Hepatic stellate cell (primary cell): Measurements from ENCODE around the gene TLCD3A.
"Not testable (repeated sequence)": the region's sequence is repeated elsewhere in the genome, so short reads cannot be mapped to it uniquely, and the experiment has no call there.

Source experiments
- DNase-seq: peaks from one replicate; pipeline ENCODE4 v3.0.0; 2011; ENCODE audit warnings: low spot score

Gene TLCD3A

DNA sequence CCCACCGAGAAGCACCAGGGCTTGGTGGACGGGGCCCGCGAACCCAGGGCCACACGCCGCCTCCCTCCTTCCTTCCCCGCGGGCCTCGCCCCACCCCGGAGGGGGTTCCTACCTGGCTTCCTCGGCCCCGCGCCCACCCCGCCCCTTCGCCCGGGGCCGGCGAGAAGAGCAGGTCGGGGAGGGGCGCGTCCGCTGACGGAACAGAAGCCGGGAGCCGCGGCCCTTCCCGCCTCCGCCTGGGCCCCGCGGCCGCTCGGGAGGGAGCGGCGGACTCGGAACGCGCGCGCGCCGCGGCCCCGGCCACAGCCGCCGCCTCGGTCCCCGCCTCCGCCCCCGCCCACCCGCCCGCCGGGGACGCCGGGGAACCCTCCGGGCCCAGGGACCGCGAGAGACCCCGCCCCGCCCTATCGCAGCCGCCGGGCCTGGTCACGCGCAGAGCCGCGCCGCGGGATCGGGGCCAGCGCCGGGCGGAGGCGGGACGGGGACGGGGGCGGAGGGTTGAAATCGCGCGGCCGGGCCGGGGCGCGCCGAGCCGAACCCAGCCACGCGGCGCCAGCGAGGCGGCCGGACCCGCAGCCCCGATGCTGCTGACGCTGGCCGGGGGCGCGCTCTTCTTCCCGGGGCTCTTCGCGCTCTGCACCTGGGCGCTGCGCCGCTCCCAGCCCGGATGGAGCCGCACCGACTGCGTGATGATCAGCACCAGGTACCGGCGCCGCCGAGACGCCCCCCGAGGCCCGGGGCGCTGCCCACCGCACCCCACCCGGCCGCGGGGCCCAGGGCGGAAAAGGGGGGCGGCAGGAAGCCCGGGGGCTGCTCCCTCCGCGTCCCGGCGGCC is at the start of gene TLCD3A:
Gene TLCD3A (plus strand): TSS at position 530 of the 835 bp plus-strand sequence. CDS start 52 bp downstream, at position 582.
- DNase-seq: peak; percentile 81

DNA sequence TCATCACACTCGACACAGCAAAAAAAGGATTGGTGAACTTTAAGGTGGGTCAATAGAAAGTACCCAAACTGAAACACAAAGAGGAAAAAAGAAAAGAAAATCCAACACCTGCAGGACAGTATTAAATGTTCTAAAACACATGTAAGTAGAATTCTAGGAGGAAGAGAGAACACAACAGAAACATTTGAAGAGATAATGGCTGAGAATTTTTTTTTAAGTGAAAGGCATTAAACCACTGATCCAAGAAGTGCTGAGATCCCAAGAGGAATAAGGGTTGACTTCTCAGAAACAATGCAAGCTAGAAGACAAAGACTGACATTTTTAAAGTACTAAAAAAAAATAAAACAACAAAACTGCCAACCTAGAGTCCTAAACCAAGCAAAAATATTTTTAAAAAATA is 49.4 kb upstream of the TLCD3A start:
- no peak for DNase-seq

DNA sequence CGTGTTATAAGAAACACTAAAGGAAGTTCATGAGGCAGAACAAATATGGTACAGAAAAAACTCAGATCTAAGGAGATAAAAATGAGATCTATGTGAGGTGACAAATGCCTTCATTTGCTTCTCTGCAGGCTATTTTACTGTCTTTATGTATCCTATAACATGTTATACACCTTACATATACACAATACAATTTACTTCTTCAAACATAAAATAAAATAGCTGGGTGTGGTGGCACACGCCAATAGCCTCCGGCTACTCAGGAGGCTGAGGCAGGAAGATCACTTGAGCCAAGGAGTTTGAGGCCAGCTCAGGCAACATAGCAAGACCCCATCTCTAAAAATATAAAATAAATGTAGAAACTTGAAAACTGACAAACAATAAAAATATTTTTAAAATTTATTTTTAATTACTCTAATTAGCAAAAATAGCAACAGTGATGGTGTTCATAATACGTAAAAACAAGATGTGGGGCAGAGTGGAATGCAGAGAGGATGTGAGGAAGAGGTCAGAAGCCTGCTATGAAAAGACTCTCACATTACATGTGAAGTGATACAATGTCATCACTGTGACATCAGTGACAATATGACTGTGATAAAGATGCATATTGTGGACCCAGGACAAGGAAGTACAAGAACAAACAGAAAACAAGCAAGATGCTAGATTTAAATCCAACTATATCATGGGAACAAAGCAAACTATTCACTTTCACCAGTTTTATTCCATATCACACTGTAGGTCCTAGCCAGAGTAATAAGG is 48.7 kb upstream of the TLCD3A start:
- DNase-seq: no peak

DNA sequence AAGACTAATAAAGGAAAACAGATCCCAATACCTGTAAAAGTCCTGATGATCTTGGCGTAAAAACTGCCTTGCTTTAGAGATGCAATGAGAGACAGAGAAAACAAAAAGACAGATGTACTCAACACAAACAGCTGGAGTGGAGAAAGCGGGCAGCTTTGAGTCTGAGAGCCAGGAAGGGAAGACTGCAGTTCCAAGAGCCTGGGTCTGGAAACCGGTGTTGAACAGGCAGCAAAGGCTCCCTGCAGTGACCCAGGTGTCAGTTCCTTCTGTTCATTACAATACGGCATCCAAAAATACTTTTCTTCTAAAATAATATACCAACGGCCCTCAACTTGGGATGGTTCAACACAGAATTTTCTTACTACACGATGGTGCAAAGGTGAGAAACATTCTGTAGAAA is 47.4 kb upstream of the TLCD3A start:
- DNase-seq: no peak

DNA sequence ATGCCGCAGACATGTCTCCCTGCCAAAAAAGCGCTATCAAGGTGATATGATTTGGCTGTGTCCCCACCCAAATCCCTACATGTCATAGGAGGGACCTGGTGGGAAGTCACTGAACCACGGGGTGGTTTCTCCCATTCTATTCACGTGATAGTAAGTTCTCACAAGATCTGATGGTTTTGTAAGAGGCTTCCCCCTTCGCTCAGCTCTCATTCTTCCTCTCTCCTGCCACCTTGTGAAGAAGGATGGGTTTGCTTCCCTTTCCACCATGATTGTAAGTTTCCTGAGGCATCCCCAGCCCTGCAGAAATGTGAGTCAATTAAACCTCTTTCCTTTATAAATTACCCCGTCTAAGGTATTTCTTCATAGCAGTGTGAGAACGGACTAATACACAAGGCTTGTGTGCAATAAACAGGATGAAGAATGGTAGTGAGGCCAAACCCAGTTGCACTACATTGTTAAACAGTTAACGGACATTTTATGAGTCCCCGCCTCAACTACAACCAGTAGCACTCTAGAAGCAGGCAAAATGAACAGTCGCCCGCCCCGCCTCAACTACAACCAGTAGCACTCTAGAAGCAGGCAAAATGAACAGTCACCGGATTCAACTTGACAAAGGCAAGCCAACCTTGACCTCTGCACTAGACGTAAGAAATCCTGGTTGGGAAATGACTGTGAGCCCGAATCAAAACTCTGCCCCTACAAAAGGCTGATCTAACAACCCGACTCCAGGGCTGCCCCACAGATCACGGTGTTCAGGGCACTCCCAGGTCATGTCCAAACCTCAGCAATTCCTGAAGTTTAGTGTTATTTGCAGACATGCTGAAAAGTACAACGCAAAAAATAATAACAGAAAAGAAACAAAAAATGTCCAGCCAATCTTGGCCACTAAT is 44.1 kb upstream of the TLCD3A start:
- no peak for DNase-seq

DNA sequence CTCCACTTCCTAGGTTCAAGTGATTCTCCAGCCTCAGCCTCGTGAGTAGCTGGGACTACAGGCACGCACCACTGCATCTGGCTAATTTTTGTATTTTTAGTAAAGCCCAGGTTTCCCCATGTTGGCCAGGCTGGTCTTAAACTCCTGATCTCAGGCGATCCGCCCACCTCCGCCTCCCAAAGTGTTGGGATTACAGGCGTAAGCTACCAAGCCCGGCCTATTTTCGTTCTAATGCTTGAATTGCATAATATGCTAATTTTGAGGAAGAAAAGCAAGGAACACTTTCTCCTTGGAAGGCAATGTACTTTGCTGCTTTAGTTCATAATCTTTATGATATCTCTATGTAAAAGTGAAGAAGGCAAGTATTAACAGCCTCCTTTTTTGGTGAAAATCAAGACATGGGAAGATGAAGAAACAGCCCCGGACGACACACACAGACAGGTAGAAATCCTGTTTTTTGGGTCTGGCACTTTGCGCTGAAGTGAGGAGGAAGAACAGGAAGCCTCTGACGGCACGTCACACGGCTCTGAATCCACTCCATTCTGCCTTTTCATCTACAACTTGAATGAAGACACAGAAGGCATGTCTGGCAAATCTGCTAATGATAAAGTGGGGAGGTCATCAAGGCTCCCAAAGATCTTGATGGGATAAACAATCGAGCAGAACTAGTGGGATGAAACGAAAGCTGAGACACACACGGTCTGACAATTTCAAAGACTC is 42.7 kb upstream of the TLCD3A start:
- no peak for DNase-seq

DNA sequence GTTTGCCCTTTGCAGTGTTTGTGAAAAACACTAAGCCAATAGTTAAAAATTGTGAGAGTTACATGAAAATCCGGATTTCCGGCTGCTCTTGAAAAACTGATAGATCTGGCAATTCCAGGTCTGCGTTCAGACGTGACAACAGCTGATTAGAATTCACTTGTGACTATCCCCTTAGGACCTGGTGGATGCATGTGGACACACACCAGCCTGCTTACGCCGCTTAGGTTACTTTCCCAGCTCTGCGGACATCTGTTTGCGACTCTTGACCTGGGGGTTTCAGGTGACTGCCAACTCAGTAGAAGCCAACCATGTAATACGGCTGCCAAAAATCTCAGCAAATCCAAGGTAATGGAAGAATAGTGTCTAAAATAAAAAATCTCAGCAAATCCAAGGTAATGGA is 42.0 kb upstream of the TLCD3A start:
- no peak for DNase-seq

DNA sequence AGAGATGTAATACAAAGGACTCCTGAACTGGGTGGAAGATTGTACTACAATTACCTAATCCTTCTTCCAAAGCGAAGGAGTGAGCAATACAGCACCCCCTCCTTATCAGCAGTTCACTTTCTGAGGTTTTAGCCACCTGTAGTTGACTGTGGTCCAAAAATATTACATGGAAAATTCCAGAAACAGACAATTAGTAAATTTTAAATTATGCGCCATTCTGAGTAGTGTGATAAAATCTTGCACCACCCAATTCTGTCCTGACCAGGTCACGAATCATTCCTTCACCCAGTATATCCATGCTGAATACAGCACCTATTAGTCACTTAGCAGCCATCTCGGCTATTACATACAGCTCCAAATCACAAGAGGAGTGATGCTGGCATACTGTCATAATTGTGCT is 41.0 kb upstream of the TLCD3A start:
- DNase-seq: peak; percentile 26

DNA sequence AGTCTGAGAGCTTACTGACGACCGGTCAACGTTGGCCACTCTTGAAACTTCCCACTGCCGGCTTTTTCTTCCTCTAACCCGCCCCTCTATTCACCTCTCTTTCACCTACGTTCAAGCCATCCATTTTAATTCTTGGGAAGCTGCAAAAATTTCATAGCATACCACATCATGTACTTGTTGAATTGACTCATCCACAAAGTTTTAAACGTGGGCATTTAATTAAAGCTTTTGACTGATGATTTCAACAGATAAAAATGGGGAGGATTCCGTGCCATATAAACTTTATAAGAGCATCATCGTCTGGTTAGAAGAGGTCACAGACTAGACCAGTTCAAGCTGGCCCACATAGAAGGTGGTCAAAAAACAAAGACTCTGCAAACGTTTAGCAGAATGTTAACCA is 40.3 kb upstream of the TLCD3A start:
- no peak for DNase-seq

DNA sequence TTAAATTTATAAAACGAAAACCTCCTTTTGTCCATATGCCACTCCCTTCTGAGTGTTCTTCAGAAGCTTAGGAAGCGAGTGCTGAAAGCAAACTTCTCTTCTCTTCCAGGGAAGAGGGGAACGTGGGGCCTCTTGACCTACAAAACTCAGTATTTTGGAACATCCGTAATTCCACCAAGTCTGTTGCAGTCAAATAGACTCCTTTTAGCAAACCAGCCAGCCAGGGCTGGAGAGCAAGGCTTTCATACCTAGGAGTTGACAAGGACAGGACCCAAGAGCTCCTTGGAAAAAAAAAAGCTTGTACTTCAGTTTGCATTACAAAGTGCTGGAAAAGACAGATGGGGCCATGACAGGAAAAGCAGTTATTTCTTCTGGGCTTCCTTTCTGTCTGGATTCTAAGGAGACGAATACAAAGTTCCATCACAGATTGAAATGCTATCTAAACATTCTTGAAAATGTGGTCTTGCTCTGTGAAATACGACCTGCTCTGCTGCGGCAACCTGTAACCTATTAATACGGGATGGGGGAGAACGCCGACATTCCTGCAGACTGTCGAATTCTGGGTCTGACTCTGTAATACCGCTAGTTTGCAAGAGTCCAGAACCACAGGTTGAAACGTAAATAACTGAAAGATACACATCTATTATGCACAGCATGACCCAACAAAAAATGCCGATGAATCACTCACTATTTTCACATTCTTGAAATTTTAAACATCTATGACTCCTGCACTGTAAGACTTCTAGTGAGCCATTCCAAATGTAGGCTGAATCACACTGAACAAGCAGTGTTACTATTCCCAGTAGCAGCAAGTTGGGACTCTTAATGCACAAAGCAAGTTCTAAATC is 38.4 kb upstream of the TLCD3A start:
- peak; percentile 77 for DNase-seq

DNA sequence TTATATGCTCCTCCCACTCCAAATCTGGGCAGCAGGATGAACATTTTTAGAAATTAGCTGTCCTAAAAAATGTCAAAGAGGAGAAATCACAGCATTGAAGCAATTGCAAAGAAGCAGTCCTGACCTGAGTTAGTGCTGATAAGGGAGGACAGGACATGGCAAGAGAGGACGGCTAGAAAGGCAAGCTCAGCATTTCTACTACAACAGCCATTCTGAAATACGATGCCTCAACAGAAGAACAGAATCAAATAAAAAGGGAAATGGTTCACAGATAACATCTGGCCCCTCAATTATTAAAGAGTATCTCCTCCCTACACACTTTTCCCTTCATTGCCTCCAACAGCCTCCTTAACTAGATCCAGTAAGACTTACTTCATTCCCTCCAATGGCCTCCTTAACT is 36.0 kb upstream of the TLCD3A start:
- DNase-seq: no peak

DNA sequence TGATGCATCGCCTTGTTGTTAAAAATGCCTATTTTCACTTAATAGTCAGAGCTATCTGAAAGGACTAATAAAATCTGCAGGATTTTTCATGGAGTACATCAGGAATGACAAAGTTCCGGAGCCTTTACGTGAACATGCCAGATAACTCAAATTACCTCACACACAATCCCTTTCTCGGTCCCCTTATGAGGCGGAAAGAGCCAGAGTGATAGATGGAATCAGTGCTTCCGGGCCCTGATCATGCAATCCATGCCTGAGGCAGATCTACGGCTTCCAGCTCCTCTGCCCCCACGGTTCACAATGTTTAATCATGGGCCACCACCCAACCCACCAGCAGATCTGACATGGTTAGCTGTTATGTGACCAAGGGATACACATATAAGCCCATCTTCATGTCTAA is 34.7 kb upstream of the TLCD3A start:
- no peak for DNase-seq

DNA sequence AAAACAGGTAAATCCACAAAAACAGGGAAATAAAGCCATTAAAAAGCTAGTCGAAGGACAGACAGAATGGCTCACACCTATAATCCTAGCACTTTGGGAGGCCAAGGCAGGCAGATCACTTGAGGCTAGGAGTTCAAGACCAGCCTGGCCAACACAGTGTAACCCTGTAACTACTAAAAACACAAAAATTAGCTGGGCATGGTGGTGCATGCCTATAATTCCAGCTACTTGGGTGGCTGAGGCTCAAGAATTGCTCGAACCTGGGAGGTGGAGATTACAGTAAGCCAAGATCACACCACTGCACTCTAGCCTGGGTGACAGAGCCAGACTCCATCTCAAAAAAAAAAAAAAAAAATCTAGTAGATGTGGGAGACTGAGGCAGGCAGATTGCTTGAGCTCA is 34.3 kb upstream of the TLCD3A start:
- not testable (repeated sequence) for DNase-seq

DNA sequence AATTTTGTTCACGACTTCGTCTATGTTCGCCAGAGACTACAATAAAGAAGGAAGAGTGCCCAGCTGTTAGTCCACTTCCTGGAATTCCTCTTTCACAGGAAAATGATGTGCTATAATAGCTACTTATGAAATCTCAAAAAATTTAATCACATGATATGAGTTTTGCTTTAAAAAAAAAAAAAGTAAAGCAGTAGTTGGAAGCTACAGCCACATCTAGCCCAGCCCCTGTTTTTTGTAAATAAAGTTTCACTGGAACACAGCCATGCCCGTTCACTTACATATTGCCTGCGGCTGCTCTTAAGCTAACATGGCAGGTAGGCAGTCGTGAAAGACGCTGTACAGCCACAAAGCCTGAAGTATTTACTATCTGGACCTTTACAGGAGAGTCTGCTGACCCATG is 33.1 kb upstream of the TLCD3A start:
- no peak for DNase-seq

DNA sequence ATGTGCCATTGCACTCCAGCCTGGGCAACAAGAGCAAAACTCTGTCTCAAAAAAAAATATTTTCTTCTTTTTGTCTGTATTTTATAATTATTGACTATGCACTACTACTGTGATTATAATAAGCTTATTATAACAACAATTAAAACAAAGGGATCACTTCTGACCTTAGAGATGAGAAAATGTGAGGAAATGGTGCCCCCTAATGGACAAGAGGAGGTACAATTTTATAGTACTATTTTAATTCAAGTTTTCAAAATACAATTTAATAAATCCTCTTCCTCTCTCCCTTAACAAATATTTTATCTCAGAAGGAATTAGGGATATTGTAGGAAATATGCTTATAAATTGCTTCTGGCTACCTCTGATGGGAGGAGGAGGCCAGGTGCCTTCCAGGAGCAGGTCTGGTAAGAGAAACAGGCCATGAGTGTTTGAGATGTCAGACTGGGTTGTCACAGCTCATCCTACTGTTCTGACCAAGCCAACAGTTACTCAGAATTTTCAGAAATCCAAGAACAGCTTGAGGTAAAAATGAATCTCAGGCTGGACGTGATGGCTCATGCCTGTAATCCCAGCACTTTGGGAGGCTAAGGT is 31.8 kb upstream of the TLCD3A start:
- peak; percentile 37 for DNase-seq

DNA sequence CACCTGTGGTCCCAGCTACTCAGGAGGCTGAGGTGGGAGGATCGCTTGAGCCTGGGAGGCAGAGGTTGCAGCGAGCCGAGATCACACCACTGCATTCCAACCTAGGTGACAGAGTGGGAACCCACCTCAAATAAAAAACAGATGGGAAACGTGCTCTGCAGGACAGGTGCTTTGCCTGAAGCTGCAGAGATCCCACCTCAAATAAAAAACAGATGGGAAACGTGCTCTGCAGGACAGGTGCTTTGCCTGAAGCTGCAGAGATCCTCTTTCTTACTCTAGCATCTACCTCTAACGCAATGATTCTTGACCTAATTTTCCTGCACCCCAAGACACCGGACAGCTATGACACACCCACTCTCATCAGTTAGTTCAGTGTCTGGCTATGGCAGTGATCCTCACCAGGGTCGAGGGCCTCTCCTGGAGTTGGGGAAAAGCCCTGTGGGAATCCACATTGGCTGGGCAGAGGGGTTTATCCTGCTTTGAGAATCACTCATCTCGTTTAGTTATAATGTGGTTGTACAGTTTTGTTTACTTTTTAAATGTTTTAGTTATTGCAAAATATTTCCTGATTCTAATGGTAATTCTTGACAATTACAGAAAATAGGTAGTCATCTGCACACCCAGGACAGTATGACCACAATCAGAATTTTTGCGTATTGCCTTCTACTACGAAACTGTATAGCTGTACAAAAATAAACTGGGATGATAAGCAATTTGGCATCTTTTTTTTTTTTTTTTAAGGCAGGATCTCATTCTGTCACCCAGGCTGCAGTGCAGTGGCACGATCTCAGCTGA is 29.1 kb upstream of the TLCD3A start:
- DNase-seq: no peak

DNA sequence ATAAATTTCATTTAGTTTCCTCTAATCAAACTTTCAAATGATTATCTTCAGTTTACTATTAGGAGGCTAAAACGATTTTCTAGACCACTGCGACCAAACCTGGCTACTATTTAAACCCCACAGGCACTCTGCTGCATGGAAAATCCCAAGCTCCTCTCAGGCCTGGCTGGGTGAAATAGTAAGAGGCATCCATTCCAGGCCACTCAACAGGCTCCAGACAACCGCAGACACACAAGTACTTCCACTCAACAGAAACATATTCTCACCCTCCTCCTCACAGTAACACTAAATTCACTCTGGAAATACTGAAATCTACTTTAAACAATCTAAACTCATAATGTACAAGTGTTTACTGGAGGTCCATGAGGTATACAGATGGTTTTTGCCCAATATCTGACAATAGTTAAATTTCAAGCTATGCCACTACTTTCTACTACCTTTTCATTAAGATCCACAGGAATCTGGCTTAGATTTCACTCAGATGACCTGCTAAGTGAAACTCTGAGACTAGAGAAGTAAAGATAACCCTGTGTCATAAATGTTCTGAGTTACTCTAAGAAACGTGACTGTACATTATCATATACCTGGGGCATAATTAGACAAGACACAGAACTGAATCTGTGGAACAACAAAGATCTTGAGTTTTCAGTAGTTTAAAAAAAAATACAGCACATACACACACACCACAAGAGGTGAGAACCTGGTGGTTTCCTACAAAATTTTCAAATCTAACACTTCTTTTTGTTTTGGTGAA is 28.1 kb upstream of the TLCD3A start:
- DNase-seq: no peak

DNA sequence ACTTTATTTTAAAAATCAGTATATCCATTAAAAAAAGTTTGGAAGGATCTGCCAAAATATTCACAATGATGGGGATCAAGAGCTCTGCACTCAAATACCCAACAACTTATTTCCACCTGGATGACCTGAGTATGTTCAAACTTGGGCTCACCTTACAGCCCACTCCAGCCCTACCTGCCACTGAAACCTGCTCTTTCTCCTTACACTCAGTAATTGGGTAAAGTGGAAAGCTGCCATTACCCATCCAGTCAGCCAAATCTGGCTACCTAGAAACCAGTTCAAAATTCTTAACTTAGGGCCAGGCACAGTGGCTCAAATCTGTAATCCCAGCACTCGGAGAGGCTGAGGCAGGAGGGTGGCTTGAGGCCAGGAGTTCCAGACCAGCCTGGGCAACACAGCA is 27.4 kb upstream of the TLCD3A start:
- no peak for DNase-seq

DNA sequence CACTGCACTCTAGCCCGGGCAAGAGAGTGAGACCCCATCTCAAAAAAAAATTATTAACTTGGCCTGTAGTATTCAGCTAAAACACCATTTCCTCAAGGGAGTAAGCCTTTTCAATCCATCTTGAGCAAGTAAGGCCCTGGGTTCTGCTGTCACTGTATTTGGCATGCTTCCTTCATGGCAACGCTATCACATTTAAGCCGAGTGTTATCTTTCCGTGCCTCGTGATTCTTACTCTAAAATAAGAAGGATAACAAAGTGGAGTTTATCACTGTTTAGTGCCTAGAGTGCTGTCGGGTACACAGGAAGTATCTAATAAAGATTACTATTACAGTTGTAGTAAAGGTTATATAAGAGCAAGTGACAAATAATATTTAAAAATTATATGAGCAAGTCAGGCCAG is 26.5 kb upstream of the TLCD3A start:
- DNase-seq: no peak
